ENCODE data around the gene OGG1.

GRCh38 chr3:9782770-9783169 is 33.0 kb downstream of the OGG1 start:
- no peak for TF ChIP-seq ZFP3 (CRISPR knock-in tag; IDR thresholded peaks at IDR 0.05)
- TF ChIP-seq CSRNP3 (CRISPR knock-in tag; IDR thresholded peaks at IDR 0.05): no peak
- no peak for TF ChIP-seq GLIS3 (CRISPR knock-in tag; IDR thresholded peaks at IDR 0.05)
- TF ChIP-seq SNAI2 (CRISPR knock-in tag; IDR thresholded peaks at IDR 0.05): no peak
- no peak for TF ChIP-seq PATZ1 (CRISPR knock-in tag; IDR thresholded peaks at IDR 0.05; ENCODE audit: borderline replicate concordance)
- no peak for TF ChIP-seq TOX (CRISPR knock-in tag; IDR thresholded peaks at IDR 0.05; ENCODE audit: borderline replicate concordance)
- TF ChIP-seq RARB (CRISPR knock-in tag; IDR thresholded peaks at IDR 0.05): no peak
- TF ChIP-seq POU6F1 (CRISPR knock-in tag; IDR thresholded peaks at IDR 0.05; ENCODE audit: borderline replicate concordance, low read depth): no peak
- no peak for TF ChIP-seq ARNTL (CRISPR knock-in tag; IDR thresholded peaks at IDR 0.05; ENCODE audit: borderline replicate concordance, low read depth)
- TF ChIP-seq BACH2 (CRISPR knock-in tag; IDR thresholded peaks at IDR 0.05; ENCODE audit: borderline replicate concordance): no peak
- no peak for TF ChIP-seq PPARA (CRISPR knock-in tag; IDR thresholded peaks at IDR 0.05; ENCODE audit: borderline replicate concordance)
- no peak for TF ChIP-seq TCF4 (CRISPR knock-in tag; IDR thresholded peaks at IDR 0.05; ENCODE audit: borderline replicate concordance)
- no peak for TF ChIP-seq CSDC2 (CRISPR knock-in tag; IDR thresholded peaks at IDR 0.05)
